Sigmoid colon (tissue), 3 donors: ENCODE data around the gene UBXN1.

ENCODE experiments used
- CTCF ChIP-seq, 4 experiments: fragments of 450-650 bp in 3 of 4; fragments of 200-600 bp in 1 of 4; IDR thresholded peaks; one replicate each; pipeline ENCODE4 v1.5.1; 2016 to 2019; ENCODE audit warnings: antibody characterized with exemption in 4 of 4, mild to moderate bottlenecking in 3 of 4, moderate library complexity in 2 of 4
- POLR2A ChIP-seq, 2 donors: fragments of 450-650 bp; IDR thresholded peaks; one replicate each; pipeline ENCODE4 v1.6.1; 2016; ENCODE audit warnings: antibody characterized with exemption in 2 of 2, mild to moderate bottlenecking in 2 of 2, moderate library complexity in 2 of 2

GRCh38 chr11:62687508-62688396, 8.9 kb upstream of the UBXN1 start:
- TF ChIP-seq CTCF (IDR thresholded peaks at IDR 0.05) (no peak), POLR2A (IDR thresholded peaks at IDR 0.05) (no peak)
